GM18517 (cell line): ENCODE data around the gene FHOD3.

Experiments
- ATAC-seq: cut with Tn5 transposase; IDR thresholded peaks from one replicate; pipeline ENCODE4 v1.9.1; 2021; ENCODE audit warnings: mild to moderate bottlenecking, moderate library complexity; ENCODE audit not compliant: unreplicated experiment

The FHOD3 gene

GRCh38 chr18:36378205-36378604, 80.7 kb downstream of the FHOD3 start:
- ATAC-seq: no peak

- ATAC-seq: no peak
Measured at GRCh38 chr18:36379435-36379984, 82.0 kb downstream of the FHOD3 start.

- ATAC-seq: no peak
Measured at GRCh38 chr18:36380173-36380827, 82.8 kb downstream of the FHOD3 start.

GRCh38 chr18:36381075-36381474, 83.6 kb downstream of the FHOD3 start:
- no peak for ATAC-seq

GRCh38 chr18:36382854-36383253, 85.3 kb downstream of the FHOD3 start:
- no peak for ATAC-seq

GRCh38 chr18:36386150-36386920, 88.8 kb downstream of the FHOD3 start:
- no peak for ATAC-seq

- no peak for ATAC-seq
Measured at GRCh38 chr18:36387310-36387709, 89.8 kb downstream of the FHOD3 start.

GRCh38 chr18:36388310-36388709, 90.8 kb downstream of the FHOD3 start:
- no peak for ATAC-seq

GRCh38 chr18:36389027-36389426, 91.5 kb downstream of the FHOD3 start:
- ATAC-seq: no peak

GRCh38 chr18:36389811-36390581, 92.5 kb downstream of the FHOD3 start:
- no peak for ATAC-seq

- no peak for ATAC-seq
Measured at GRCh38 chr18:36391426-36392145, 94.1 kb downstream of the FHOD3 start.

- no peak for ATAC-seq
Measured at GRCh38 chr18:36392164-36392978, 94.9 kb downstream of the FHOD3 start.

- no peak for ATAC-seq
Measured at GRCh38 chr18:36392979-36393287, 95.4 kb downstream of the FHOD3 start.

- ATAC-seq: no peak
Measured at GRCh38 chr18:36394486-36394885, 97.0 kb downstream of the FHOD3 start.

GRCh38 chr18:36396190-36396589, 98.7 kb downstream of the FHOD3 start:
- no peak for ATAC-seq

- ATAC-seq: no peak
Measured at GRCh38 chr18:36397033-36397432, 99.5 kb downstream of the FHOD3 start.

- ATAC-seq: no peak
Measured at GRCh38 chr18:36398419-36398818, 100.9 kb downstream of the FHOD3 start.

GRCh38 chr18:36399055-36399454, 101.5 kb downstream of the FHOD3 start:
- ATAC-seq: no peak

GRCh38 chr18:36401462-36401861, 103.9 kb downstream of the FHOD3 start:
- ATAC-seq: no peak

- ATAC-seq: no peak
Measured at GRCh38 chr18:36402765-36403396, 105.4 kb downstream of the FHOD3 start.
